ENCODE results near the gene SLC2A4RG. TPM values are rescaled to one million over a fixed set of nuclear protein-coding genes. Genes with fewer than 3 reads are reported as not detected.

The SLC2A4RG gene, protein sequence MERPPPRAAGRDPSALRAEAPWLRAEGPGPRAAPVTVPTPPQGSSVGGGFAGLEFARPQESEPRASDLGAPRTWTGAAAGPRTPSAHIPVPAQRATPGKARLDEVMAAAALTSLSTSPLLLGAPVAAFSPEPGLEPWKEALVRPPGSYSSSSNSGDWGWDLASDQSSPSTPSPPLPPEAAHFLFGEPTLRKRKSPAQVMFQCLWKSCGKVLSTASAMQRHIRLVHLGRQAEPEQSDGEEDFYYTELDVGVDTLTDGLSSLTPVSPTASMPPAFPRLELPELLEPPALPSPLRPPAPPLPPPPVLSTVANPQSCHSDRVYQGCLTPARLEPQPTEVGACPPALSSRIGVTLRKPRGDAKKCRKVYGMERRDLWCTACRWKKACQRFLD
- 10 to 100 TPM; 36.5 to 98.7 (median 59.9) TPM for total RNA-seq

DNA sequence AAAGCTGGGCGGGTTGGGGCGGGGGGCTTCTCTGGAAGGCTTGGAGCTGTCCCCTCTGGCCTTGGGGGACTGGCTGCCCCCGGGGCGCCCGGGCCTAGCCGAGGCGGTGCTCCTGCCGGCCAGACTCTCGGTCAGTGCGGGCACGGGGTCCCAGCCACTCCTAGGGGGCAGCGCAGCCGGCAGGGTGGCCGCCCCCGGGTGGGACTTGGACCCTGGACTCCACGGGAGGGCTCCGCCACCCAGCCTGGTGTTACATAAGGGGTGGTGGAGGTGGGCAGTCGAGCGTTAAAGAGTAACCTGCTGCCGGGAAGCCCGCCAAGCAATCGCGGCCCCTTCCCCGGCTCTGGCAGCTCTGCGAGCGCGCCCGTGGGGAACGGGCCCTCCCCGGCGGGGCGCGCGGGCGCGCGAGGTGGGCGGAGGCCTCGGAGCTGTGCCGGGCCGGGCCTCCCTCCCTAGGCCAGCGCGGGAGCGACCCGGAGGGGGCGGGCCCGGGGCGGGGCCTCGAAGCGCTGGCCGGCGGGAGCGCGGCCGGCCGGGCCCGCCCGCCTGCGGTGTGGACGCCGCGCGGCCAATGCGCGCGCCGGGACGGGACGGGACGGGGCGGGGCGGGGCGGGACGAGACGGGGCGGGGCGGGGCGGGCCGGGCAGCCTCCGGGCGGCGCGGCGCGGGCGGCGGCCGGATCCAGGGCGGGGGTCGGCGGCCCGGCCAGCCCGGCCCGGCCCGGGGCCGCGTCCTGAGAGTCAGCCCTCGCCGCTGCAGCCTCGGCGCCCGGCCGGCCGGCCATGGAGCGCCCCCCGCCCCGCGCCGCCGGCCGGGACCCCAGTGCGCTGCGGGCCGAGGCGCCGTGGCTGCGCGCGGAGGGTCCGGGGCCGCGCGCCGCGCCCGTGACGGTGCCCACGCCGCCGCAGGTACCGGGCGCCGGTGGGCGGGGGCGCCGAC is at the start of gene SLC2A4RG:
Gene SLC2A4RG (plus strand): TSS at position 647 of the 940 bp plus-strand sequence. CDS start 137 bp downstream, at position 784.
- Histone ChIP-seq H3K4me1 (peaks cover 0 to 57% (median 31%) of the 10 kb centered on the region in 3 donors), H3K9me3 (no peaks in the 10 kb centered on the region), H3K27ac (peak within 1 kb of the TSS; percentile 69 to 98 (median 96)), H3K27me3 (no peaks in the 10 kb centered on the region), H3K36me3 (peaks cover 0 to 54% of the 10 kb centered on the region in 2 donors), H3K4me3 (peak within 1 kb of the TSS; percentile 64 to 82)
- TF ChIP-seq POLR2A (IDR thresholded peaks at IDR 0.05) (peak in 1 of 2 donors; percentile 31), EP300 (IDR thresholded peaks at IDR 0.05) (no peak)
- WGBS, 2 donors (ENCODE audit: low coverage in 1 of 2): no CpG with 5 or more reads among the region's 136 CpGs
- peak; percentile 85 for ATAC-seq

DNA sequence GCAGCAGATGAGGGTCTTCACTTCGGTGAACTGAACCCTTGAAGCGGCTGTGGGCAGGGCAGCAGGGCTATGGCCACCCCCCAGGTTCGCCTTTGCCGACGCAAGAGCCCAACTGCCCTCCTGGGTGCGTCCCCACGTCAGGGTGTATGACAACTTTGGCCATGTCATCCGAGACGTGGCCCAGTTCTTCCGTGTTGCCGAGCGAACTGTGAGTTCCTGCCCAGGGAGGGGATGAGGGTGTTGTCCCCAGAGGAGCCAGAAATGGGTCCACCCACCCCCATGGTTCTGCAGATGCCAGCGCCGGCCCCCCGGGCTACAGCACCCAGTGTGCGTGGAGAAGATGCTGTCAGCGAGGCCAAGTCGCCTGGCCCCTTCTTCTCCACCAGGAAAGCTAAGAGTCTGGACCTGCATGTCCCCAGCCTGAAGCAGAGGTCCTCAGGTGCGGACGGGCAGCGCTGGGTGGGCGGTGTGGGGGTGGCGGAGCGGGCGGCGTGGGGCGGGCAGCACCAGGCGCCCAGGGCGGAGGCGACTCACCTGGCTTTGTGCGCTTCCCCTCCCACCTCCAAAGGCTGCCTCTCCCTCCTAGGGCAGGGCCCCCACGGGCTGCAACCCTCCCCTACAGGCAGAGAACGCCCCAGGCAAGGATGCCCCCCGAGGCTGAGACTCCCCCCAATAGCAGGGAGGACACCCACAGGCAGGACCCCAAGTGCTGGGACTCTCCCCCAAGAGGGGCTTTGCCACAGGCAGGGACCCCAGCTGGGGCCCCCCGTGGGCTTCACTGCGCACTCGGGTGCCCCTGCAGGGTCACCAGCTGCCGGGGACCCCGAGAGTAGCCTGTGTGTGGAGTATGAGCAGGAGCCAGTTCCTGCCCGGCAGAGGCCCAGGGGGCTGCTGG is 49.3 kb upstream of the SLC2A4RG start:
- H3K9me3 ChIP-seq: no peaks in the 10 kb centered on the region
- peak overlapping the region in 2 of 4 donors; percentile 6 to 27 for H3K27ac ChIP-seq
- no peak overlapping the region for H3K4me3 ChIP-seq
- no CpG with 5 or more reads among the region's 40 CpGs for WGBS, 2 donors (ENCODE audit: low coverage in 1 of 2)
- no peak for ATAC-seq
- TF ChIP-seq, protein P1, sequence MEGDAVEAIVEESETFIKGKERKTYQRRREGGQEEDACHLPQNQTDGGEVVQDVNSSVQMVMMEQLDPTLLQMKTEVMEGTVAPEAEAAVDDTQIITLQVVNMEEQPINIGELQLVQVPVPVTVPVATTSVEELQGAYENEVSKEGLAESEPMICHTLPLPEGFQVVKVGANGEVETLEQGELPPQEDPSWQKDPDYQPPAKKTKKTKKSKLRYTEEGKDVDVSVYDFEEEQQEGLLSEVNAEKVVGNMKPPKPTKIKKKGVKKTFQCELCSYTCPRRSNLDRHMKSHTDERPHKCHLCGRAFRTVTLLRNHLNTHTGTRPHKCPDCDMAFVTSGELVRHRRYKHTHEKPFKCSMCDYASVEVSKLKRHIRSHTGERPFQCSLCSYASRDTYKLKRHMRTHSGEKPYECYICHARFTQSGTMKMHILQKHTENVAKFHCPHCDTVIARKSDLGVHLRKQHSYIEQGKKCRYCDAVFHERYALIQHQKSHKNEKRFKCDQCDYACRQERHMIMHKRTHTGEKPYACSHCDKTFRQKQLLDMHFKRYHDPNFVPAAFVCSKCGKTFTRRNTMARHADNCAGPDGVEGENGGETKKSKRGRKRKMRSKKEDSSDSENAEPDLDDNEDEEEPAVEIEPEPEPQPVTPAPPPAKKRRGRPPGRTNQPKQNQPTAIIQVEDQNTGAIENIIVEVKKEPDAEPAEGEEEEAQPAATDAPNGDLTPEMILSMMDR (IDR thresholded peaks at IDR 0.05): no peak
- TF ChIP-seq EP300 (IDR thresholded peaks at IDR 0.05) (no peak), POLR2AphosphoS5 (IDR thresholded peaks at IDR 0.05) (no peak), POLR2A (IDR thresholded peaks at IDR 0.05) (peak in 1 of 2 donors; percentile 16)
- H3K36me3 ChIP-seq: peaks cover 0 to 20% of the 10 kb centered on the region in 2 donors
- H3K27me3 ChIP-seq: no peaks in the 10 kb centered on the region
- peaks cover 0 to 44% (median 32%) of the 10 kb centered on the region in 3 donors for H3K4me1 ChIP-seq

DNA sequence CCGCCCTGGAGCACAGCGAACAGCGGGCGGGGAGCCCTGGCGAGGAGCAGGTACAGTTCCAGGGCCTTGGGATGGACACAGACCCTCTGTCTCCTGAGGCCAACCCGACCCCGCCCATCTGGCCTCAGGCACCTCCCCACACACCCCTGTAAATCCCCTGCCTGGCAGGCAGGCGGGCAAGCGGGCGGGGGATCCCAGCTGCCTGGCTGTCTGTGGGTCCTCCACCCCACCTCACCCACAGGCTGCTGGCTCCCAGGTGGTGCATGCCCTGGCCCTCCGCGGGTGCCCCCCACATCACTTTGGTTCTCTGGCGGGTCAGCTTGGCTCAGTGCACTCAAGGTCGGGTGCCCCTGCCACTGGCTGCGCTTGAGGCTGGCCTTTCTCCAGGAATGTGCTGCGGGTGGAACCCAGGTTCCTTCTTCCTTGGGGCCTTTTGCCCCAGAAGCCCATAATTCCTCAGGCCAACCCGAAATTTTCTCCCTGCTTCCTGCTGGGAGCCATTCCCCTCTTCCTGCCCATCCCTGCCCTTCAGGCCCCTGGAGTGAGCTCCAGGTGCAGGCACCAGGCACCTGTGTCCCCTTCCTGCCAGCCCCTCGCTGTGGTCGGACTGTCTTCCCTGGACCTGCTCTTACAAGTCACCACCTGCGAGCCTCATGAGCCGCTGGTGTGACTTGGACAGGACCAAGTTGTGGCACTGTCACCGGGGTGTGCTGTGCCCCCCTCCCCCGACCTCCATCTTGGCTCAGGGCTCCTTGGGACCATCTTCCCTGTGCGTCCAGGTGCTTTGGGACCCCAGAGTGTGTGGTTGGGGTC is 48.5 kb upstream of the SLC2A4RG start:
- H3K36me3 ChIP-seq: peaks cover 0 to 29% of the 10 kb centered on the region in 2 donors
- no peak for TF ChIP-seq POLR2AphosphoS5 (IDR thresholded peaks at IDR 0.05)
- TF ChIP-seq POLR2A (IDR thresholded peaks at IDR 0.05): no peak
- TF ChIP-seq EP300 (IDR thresholded peaks at IDR 0.05): no peak
- TF ChIP-seq, protein P1 (IDR thresholded peaks at IDR 0.05): no peak
- no peaks in the 10 kb centered on the region for H3K27me3 ChIP-seq
- WGBS, 2 donors (ENCODE audit: low coverage in 1 of 2): 60 to 82% methylated on average over 1 to 3 of the region's 24 CpGs
- no peak for ATAC-seq
- peaks cover 0 to 40% (median 29%) of the 10 kb centered on the region in 3 donors for H3K4me1 ChIP-seq
- H3K4me3 ChIP-seq: no peak overlapping the region
- H3K27ac ChIP-seq: peak overlapping the region in 3 of 4 donors; percentile 2 to 38 (median 27)
- H3K9me3 ChIP-seq: no peaks in the 10 kb centered on the region

DNA sequence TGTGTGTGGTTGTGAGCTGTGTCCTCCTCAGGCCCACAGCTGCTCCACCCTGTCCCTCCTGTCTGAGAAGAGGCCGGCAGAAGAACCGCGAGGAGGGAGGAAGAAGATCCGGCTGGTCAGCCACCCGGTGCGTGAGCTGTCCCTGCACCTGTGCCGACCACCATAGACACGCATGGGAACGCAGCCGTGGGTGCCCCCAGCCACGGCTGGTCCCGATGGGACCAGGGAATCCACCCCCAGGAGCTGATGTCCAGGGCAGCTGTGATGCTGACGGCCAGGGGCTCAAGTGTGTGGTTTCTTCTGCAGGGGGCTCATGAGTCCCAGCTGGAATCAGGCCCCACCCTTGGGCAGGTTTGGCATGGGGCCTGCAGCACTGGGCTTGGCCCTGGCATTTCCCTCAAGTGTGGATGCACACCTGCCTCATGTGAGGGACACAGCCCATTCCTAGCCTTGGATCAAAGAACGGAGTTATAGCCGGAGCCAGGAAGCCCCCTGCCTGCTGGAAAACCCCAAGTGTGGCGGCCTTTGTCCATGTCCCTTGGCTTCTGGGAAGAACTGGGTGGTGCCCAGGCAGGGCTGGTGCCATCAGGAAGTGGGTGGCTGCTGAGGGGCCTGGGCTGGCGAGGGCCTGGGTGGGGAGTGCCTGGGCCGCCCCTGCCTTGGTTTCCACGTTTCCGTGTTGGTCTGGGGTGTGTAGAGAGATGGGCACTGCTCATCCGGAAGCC is 47.7 kb upstream of the SLC2A4RG start:
- 80 to 83% methylated on average over 1 of the region's 21 CpGs for whole genome bisulfite sequencing, 2 donors (ENCODE audit: low coverage in 1 of 2)
- no peak for ATAC-seq
- H3K9me3 ChIP-seq: no peaks in the 10 kb centered on the region
- peaks cover 0 to 30% of the 10 kb centered on the region in 2 donors for H3K36me3 ChIP-seq
- H3K4me1 ChIP-seq: peaks cover 0 to 40% (median 26%) of the 10 kb centered on the region in 3 donors
- peak overlapping the region in 3 of 4 donors; percentile 27 to 70 (median 38) for H3K27ac ChIP-seq
- TF ChIP-seq POLR2AphosphoS5 (IDR thresholded peaks at IDR 0.05) (no peak), EP300 (IDR thresholded peaks at IDR 0.05) (no peak), POLR2A (IDR thresholded peaks at IDR 0.05) (no peak)
- TF ChIP-seq, protein P1 (IDR thresholded peaks at IDR 0.05): no peak
- no peaks in the 10 kb centered on the region for H3K27me3 ChIP-seq
- no peak overlapping the region for H3K4me3 ChIP-seq
